SK-N-MC (cell line): ENCODE measurements around the gene SERPINE2.
"Not testable (repeated sequence)": the region's sequence is repeated elsewhere in the genome, so short reads cannot be mapped to it uniquely, and the experiment has no call there.

Experiments used
- DNase-seq: peaks from one replicate; pipeline ENCODE4 v3.0.0-alpha.2; 2011; ENCODE audit warnings: low read depth, low spot score
- H3K27ac ChIP-seq: fragments of 200-600 bp; sonication (generic); 2 replicates; pipeline ENCODE4 v1.5.1; 2016; ENCODE audit warnings: mixed run types
- H3K36me3 ChIP-seq: fragments of 200-600 bp; sonication (generic); 2 replicates; pipeline ENCODE4 v1.6.1; 2017; ENCODE audit warnings: antibody characterized with exemption, low read length, mixed read lengths; ENCODE audit not compliant: insufficient read depth
- H3K4me3 ChIP-seq: fragments of 200-600 bp; sonication (generic); 2 replicates; pipeline ENCODE4 v1.5.1; 2016
- H3K9ac ChIP-seq: fragments of 200-600 bp; sonication (generic); 2 replicates; pipeline ENCODE4 v1.8.0; 2017; ENCODE audit warnings: mixed run types, mixed read lengths; ENCODE audit not compliant: insufficient read length
- H3K9me3 ChIP-seq: fragments of 200-600 bp; sonication (generic); 2 replicates; pipeline ENCODE4 v1.6.1; 2017; ENCODE audit warnings: low read depth, mild to moderate bottlenecking, antibody characterized with exemption, low read length, moderate library complexity, mixed read lengths
- EZH2 ChIP-seq: fragments of 200-600 bp; sonication (generic); IDR thresholded peaks from one replicate; pipeline ENCODE4 v1.6.1; 2017; ENCODE audit warnings: antibody characterized with exemption
- FOXP2 ChIP-seq: optimal IDR thresholded peaks from 2 replicates; pipeline ENCODE3; 2011; ENCODE audit warnings: mild to moderate bottlenecking, moderate library complexity; ENCODE audit not compliant: insufficient read depth; ENCODE audit errors: extremely low read length, control extremely low read depth
- POLR2AphosphoS5 ChIP-seq: IDR thresholded peaks from 2 replicates; pipeline ENCODE4 v1.6.1; 2012; ENCODE audit warnings: mild to moderate bottlenecking, low read depth, low read length, borderline replicate concordance

SERPINE2 gene

GRCh38 chr2:224017957-224018356 lies 21.1 kb downstream of the SERPINE2 start:
- Histone ChIP-seq H3K27ac (no peak overlapping the region), H3K9ac (no peak overlapping the region), H3K9me3 (no peaks in the 10 kb centered on the region), H3K4me3 (no peak overlapping the region), H3K36me3 (no peaks in the 10 kb centered on the region)
- TF ChIP-seq FOXP2, result no peak
- no peak for TF ChIP-seq POLR2AphosphoS5
- no peak for TF ChIP-seq EZH2
- DNase-seq, result no peak

GRCh38 chr2:224016963-224017362 lies 22.1 kb downstream of the SERPINE2 start:
- H3K9ac ChIP-seq, result no peak overlapping the region
- TF ChIP-seq EZH2 (no peak), POLR2AphosphoS5 (no peak), FOXP2 (no peak)
- H3K36me3 ChIP-seq, result no peaks in the 10 kb centered on the region
- no peak overlapping the region for H3K27ac ChIP-seq
- no peak for DNase-seq
- H3K4me3 ChIP-seq, result no peak overlapping the region
- no peaks in the 10 kb centered on the region for H3K9me3 ChIP-seq

GRCh38 chr2:224014336-224014735 lies 24.8 kb downstream of the SERPINE2 start:
- no peak overlapping the region for H3K4me3 ChIP-seq
- H3K27ac ChIP-seq, result no peak overlapping the region

GRCh38 chr2:224011837-224012236 lies 27.2 kb downstream of the SERPINE2 start:
- Histone ChIP-seq H3K4me3 (no peak overlapping the region), H3K9ac (no peak overlapping the region), H3K36me3 (no peaks in the 10 kb centered on the region), H3K9me3 (no peaks in the 10 kb centered on the region), H3K27ac (no peak overlapping the region)
- TF ChIP-seq EZH2, result no peak
- TF ChIP-seq FOXP2, result no peak
- TF ChIP-seq POLR2AphosphoS5, result no peak
- no peak for DNase-seq

More at GRCh38 chr2:224014336-224014735, 24.8 kb downstream of the SERPINE2 start:
- Histone ChIP-seq H3K36me3 (no peaks in the 10 kb centered on the region), H3K9ac (no peak overlapping the region), H3K9me3 (no peaks in the 10 kb centered on the region)
- no peak for TF ChIP-seq EZH2
- no peak for TF ChIP-seq FOXP2
- no peak for TF ChIP-seq POLR2AphosphoS5
- no peak for DNase-seq

GRCh38 chr2:224009605-224010315 lies 29.3 kb downstream of the SERPINE2 start:
- DNase-seq, result no peak
- peak overlapping the region; percentile 73 for H3K27ac ChIP-seq

DNA sequence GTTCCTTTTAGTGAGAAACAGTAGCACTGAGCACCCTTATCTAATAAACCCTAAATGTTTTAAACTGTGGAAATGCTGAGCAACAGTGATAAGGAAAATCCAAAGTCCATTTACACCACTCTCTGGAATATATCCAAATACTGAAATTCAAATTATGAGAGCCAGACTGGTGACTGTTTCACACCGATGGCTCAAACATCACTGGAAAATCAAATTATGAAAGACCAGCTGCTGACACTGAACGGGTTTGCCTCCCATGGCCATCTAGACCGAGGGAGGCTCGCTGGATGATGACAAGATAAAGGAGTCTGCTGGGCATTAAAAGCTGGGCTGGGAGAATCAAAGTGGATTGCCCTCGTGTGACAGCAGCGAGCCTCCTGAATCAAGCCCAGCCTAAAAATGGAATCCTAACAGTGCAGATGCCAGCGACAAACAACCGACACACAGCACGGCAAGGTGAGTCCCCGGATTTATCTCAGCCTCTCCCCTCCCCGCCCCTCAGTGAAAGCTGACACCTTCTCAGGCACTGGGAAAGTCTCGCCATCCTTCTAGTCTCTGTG lies 30.3 kb downstream of the SERPINE2 start:
- Histone ChIP-seq H3K9ac (no peak overlapping the region), H3K27ac (0 out of 2 replicates have a peak overlapping the region, but pooled peaks have one; percentile 11), H3K4me3 (no peak overlapping the region), H3K36me3 (no peaks in the 10 kb centered on the region), H3K9me3 (no peaks in the 10 kb centered on the region)
- DNase-seq, result no peak
- TF ChIP-seq POLR2AphosphoS5 (no peak), EZH2 (no peak), FOXP2 (no peak)

More at GRCh38 chr2:224009605-224010315, 29.3 kb downstream of the SERPINE2 start:
- Histone ChIP-seq H3K9me3 (no peaks in the 10 kb centered on the region), H3K9ac (no peak overlapping the region), H3K4me3 (peak overlapping the region; percentile 32), H3K36me3 (no peaks in the 10 kb centered on the region)
- no peak for TF ChIP-seq FOXP2

DNA sequence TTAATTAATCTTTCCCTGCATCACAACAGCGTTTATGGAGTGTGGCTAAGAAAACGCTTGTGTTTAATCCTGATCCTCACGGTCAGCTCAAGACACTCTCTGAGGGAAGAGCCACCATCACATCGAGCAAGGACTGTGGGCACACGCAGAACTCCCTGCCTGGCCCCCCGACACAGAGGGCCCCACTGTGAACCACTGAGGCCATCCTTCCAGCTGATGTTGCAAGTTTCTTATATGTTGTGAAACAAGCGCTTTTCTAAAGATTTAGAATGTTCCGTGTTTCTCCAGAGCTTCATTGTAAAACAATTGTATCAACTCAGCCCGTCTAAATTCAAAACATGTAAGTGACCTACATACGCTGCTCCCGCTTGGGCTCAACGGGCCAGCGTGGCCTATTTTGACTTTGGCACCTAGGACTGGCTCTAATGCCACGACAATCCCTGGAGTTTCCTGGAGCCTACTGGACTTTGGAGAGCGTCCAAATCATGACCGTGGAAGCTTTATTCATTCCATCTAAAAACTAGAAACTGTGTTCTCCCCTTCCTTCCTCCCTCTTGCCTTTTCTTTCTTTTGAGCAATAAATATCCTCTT lies 34.9 kb downstream of the SERPINE2 start:
- DNase-seq, result no peak
- Histone ChIP-seq H3K9ac (no peak overlapping the region), H3K27ac (no peak overlapping the region), H3K4me3 (no peak overlapping the region), H3K9me3 (no peaks in the 10 kb centered on the region), H3K36me3 (peaks cover 8% of the 10 kb centered on the region; the same call in 1 of the 2 replicates)
- TF ChIP-seq EZH2 (no peak), FOXP2 (no peak), POLR2AphosphoS5 (no peak)

- not testable (repeated sequence) for H3K27ac ChIP-seq, H3K4me3 ChIP-seq, H3K9ac ChIP-seq, H3K9me3 ChIP-seq, DNase-seq
- H3K36me3 ChIP-seq, result peaks cover 24% of the 10 kb centered on the region
Observed at GRCh38 chr2:224000662-224001061, 38.4 kb downstream of the SERPINE2 start.

- H3K9me3 ChIP-seq, result no peaks in the 10 kb centered on the region
- H3K9ac ChIP-seq, result no peak overlapping the region
- peaks cover 31% of the 10 kb centered on the region for H3K36me3 ChIP-seq
- H3K4me3 ChIP-seq, result no peak overlapping the region
- no peak overlapping the region for H3K27ac ChIP-seq
- no peak for TF ChIP-seq FOXP2
- no peak for TF ChIP-seq POLR2AphosphoS5
- TF ChIP-seq EZH2, result no peak
- no peak for DNase-seq
Observed at GRCh38 chr2:223999862-224000261, 39.2 kb downstream of the SERPINE2 start.
